Omental fat pad (tissue), 4 donors: Measurements from ENCODE around the gene RAPGEF6. TPM values are rescaled to one million over a fixed set of nuclear protein-coding genes. Genes with fewer than 3 reads are reported as not detected.

ENCODE experiments used
- ATAC-seq: fragments of 150-250 bp; one replicate; pipeline ENCODE4 v1.9.1; 2016; ENCODE audit warnings: mild to moderate bottlenecking, moderate library complexity; ENCODE audit not compliant: low FRiP score
- DNase-seq: peaks from one replicate; pipeline ENCODE4 v3.0.0-alpha.2; 2019; ENCODE audit warnings: low spot score
- total RNA-seq, 4 donors: library from RNA; depleted of rRNA; stranded (reverse); fragments of >200 nt; gene quantifications; one replicate each; pipeline ENCODE4 v1.1.0, GENCODE V29; 2016
- TF ChIP-seq, protein P1 (sequence below), 3 donors: fragments of 450-650 bp; IDR thresholded peaks; one replicate each; pipeline ENCODE4 v1.5.1; 2016 to 2017; ENCODE audit warnings: antibody characterized with exemption in 3 of 3, mild to moderate bottlenecking in 3 of 3, moderate library complexity in 2 of 3

RAPGEF6 gene
- total RNA-seq, 4 donors from 2014 or later = 14.7 to 31.5 (median 24.2) TPM

DNA sequence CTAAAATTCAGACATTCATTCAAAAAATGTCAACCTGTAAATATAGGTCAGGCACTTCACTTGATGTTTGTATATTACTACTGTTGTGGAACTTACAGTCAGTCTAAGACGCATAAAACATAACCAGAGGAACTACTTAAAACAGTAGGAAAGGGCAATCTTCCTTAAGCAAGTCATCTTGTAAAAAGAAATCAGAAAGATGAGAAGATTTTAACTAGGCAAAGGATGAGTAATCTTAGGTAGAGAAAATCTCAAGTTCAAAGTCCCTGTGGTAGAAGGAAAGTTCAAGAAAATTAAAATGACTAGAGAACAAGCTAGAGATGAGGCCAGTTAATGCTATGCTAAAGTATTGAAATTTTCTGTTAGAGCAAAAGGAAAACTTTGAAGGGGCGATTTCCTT, 152.4 kb downstream of the RAPGEF6 start:
- TF ChIP-seq, protein P1, sequence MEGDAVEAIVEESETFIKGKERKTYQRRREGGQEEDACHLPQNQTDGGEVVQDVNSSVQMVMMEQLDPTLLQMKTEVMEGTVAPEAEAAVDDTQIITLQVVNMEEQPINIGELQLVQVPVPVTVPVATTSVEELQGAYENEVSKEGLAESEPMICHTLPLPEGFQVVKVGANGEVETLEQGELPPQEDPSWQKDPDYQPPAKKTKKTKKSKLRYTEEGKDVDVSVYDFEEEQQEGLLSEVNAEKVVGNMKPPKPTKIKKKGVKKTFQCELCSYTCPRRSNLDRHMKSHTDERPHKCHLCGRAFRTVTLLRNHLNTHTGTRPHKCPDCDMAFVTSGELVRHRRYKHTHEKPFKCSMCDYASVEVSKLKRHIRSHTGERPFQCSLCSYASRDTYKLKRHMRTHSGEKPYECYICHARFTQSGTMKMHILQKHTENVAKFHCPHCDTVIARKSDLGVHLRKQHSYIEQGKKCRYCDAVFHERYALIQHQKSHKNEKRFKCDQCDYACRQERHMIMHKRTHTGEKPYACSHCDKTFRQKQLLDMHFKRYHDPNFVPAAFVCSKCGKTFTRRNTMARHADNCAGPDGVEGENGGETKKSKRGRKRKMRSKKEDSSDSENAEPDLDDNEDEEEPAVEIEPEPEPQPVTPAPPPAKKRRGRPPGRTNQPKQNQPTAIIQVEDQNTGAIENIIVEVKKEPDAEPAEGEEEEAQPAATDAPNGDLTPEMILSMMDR (IDR thresholded peaks at IDR 0.05) = no peak
- DNase-seq = no peak
- no peak for ATAC-seq

DNA sequence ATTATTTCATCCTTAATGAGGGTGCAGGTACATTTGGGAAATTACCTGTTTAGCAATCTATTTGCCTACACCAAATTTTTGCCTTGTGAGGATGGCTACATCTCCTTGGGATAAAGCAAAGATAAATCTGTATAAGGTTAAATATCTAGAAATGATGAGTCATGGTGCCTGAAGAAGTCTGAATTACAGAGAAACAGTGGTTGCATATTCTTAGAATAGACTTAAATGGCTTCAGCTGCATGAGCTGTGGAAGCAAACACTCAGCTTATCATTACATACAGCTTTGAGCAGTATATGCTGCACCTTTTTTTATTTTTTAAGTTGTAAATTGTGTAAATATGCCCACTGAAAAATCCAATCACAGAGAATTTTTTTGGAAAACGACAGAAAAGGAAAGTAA, 153.5 kb downstream of the RAPGEF6 start:
- TF ChIP-seq, protein P1 (IDR thresholded peaks at IDR 0.05) = no peak
- ATAC-seq (no peak), DNase-seq (no peak)

DNA sequence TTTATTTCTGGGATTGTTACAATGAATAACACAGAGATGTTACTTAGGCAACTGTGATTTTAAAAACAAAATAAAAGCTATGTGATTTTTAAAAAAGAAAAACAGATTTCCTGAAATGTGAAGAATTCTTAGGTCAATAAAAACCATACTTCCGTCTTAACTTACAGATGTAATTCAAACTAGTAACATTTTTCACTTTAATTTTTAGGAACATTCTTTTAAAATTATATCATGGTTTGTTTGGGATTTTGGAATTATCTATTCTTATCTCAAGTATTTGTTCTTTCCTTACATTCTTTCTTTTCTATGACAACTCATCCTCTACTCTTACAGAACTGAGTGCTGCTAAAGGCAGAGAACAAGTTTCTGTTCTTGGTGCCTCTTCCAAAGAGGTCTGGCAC, 159.5 kb downstream of the RAPGEF6 start:
- TF ChIP-seq, protein P1 (IDR thresholded peaks at IDR 0.05) = no peak
- ATAC-seq = peak; percentile 57
- no peak for DNase-seq

DNA sequence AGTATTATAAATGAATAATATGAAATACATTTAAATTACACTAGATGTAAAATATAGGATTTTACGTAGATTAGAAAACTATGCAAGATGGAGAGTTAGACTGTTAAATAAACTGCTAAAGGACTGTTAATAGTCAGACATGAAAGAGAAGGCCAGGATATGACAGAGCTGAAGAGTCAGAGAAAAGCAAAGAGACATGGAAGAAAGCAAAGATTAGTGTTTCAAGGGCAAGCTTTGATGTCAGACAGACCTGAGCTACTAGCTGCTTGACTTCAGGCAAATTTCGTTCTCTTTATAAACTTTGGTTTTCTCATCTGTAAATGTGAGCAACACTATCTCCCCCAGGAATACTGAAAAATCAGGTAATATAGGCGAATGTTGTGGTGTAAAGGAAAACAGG, 161.3 kb downstream of the RAPGEF6 start:
- TF ChIP-seq, protein P1 (IDR thresholded peaks at IDR 0.05) = no peak
- no peak for ATAC-seq
- no peak for DNase-seq

DNA sequence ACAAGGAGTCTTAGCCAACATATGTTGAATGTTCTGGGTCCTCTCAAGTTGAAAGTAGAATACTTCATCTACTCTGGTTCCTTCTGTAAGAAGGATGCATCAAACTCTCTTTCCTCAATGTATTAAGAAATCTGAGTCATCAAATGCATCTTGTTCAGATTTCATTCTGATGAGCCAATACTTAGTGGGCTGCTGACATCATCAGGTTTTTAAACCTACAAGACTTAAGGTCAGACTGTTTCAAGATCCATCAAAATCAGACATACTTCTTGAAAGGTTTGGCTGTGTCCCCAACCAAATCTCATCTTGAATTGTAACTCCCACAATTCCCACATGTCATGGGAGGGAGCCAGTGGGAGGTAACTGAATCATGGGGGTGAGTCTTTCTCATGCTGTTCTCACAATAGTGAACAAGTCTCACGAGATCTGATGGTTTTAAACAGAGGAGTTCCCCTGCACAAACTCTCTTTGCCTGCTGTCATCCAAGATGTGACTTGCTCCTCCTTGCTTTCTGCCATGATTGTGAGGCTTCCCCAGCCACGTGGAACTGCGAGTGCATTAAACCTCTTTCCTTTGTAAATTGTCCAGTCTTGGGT, 168.8 kb downstream of the RAPGEF6 start:
- DNase-seq (no peak), ATAC-seq (peak; percentile 48)
- TF ChIP-seq, protein P1 (IDR thresholded peaks at IDR 0.05) = no peak

DNA sequence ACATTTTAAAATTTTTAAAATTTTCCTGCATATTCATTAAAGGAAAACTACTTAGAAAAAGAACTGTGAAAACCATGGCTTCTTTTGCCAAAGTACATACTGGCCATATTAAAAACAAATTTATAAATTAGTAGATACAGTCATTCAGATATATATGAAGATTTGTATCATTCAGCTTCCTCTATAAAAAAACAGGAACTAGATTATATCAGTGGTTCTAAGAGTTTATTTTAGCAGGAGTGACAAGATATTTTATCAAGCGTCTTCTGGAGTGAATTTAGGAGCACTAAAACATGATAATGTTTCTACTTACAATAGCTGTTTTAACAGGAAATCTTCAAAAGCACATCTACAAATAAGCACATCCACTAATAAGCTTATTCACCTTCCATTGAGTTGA, 171.4 kb downstream of the RAPGEF6 start:
- ATAC-seq (no peak), DNase-seq (no peak)
- TF ChIP-seq, protein P1 (IDR thresholded peaks at IDR 0.05) = no peak

DNA sequence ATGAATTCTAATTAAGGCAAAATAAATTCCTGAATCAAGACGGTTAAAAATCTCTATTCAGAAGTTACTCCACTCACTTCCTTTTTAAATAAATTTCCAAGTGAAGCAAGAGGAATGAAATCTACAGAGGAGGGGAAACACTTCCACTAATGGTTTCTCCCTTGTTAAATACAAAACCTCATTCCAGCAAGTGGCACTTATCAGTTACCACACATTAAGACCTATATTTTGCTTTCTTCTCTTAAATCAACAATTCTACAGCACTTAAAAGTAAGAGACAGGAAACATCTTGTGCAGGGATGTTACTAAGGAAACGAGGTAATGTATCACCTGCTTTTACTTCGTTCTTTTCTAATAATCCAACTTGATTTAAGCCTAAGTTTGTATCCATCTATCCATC, 172.6 kb downstream of the RAPGEF6 start:
- DNase-seq = no peak
- ATAC-seq = no peak
- TF ChIP-seq, protein P1 (IDR thresholded peaks at IDR 0.05) = no peak
